Measurements from ENCODE around the gene CD59.

Gene CD59

GRCh38 chr11:33698921-33699320, 37.3 kb downstream of the CD59 start:
- FAIRE-seq (no peak), DNase-seq (ENCODE audit: insufficient read length) (no peak)
- TF ChIP-seq POLR2AphosphoS5 (IDR thresholded peaks at IDR 0.05; ENCODE audit: low read depth, low read length) (no peak), POLR2A (IDR thresholded peaks at IDR 0.05; ENCODE audit: low read depth, low read length) (no peak), TAF1 (IDR thresholded peaks at IDR 0.05; ENCODE audit: borderline replicate concordance, low read depth, low read length) (no peak)

GRCh38 chr11:33697997-33698396, 38.2 kb downstream of the CD59 start:
- TF ChIP-seq POLR2A (IDR thresholded peaks at IDR 0.05; ENCODE audit: low read depth, low read length) (no peak), POLR2AphosphoS5 (IDR thresholded peaks at IDR 0.05; ENCODE audit: low read depth, low read length) (no peak), TAF1 (IDR thresholded peaks at IDR 0.05; ENCODE audit: borderline replicate concordance, low read depth, low read length) (no peak)
- no peak for DNase-seq (ENCODE audit: insufficient read length)
- FAIRE-seq, result no peak

GRCh38 chr11:33696931-33697638, 39.1 kb downstream of the CD59 start:
- DNase-seq (ENCODE audit: insufficient read length), result no peak
- FAIRE-seq, result no peak
- TF ChIP-seq POLR2A (IDR thresholded peaks at IDR 0.05; ENCODE audit: low read depth, low read length) (no peak), TAF1 (IDR thresholded peaks at IDR 0.05; ENCODE audit: borderline replicate concordance, low read depth, low read length) (no peak), POLR2AphosphoS5 (IDR thresholded peaks at IDR 0.05; ENCODE audit: low read depth, low read length) (no peak)

GRCh38 chr11:33696411-33696810, 39.8 kb downstream of the CD59 start:
- DNase-seq (ENCODE audit: insufficient read length), result no peak
- TF ChIP-seq POLR2AphosphoS5 (IDR thresholded peaks at IDR 0.05; ENCODE audit: low read depth, low read length) (no peak), TAF1 (IDR thresholded peaks at IDR 0.05; ENCODE audit: borderline replicate concordance, low read depth, low read length) (no peak), POLR2A (IDR thresholded peaks at IDR 0.05; ENCODE audit: low read depth, low read length) (no peak)
- no peak for FAIRE-seq

- no peak for DNase-seq (ENCODE audit: insufficient read length)
- FAIRE-seq, result no peak
- no peak for TF ChIP-seq POLR2A (IDR thresholded peaks at IDR 0.05; ENCODE audit: low read depth, low read length)
Measured at GRCh38 chr11:33695051-33695566, 41.1 kb downstream of the CD59 start.

- TF ChIP-seq TAF1 (IDR thresholded peaks at IDR 0.05; ENCODE audit: borderline replicate concordance, low read depth, low read length) (no peak), POLR2AphosphoS5 (IDR thresholded peaks at IDR 0.05; ENCODE audit: low read depth, low read length) (no peak), POLR2A (IDR thresholded peaks at IDR 0.05; ENCODE audit: low read depth, low read length) (no peak)
- DNase-seq (ENCODE audit: insufficient read length) (no peak), FAIRE-seq (no peak)
Measured at GRCh38 chr11:33694346-33695050, 41.7 kb downstream of the CD59 start.

GRCh38 chr11:33692541-33692940, 43.7 kb downstream of the CD59 start:
- DNase-seq (ENCODE audit: insufficient read length) (no peak), FAIRE-seq (peak; percentile 33)
- TF ChIP-seq POLR2AphosphoS5 (IDR thresholded peaks at IDR 0.05; ENCODE audit: low read depth, low read length), result no peak
- no peak for TF ChIP-seq POLR2A (IDR thresholded peaks at IDR 0.05; ENCODE audit: low read depth, low read length)
- TF ChIP-seq TAF1 (IDR thresholded peaks at IDR 0.05; ENCODE audit: borderline replicate concordance, low read depth, low read length), result no peak

GRCh38 chr11:33692013-33692504, 44.2 kb downstream of the CD59 start:
- no peak for TF ChIP-seq POLR2AphosphoS5 (IDR thresholded peaks at IDR 0.05; ENCODE audit: low read depth, low read length)
- TF ChIP-seq TAF1 (IDR thresholded peaks at IDR 0.05; ENCODE audit: borderline replicate concordance, low read depth, low read length), result no peak
- TF ChIP-seq POLR2A (IDR thresholded peaks at IDR 0.05; ENCODE audit: low read depth, low read length), result no peak
- DNase-seq (ENCODE audit: insufficient read length) (no peak), FAIRE-seq (peak; percentile 67)

GRCh38 chr11:33691066-33691864, 45.0 kb downstream of the CD59 start:
- FAIRE-seq, result no peak
- no peak for TF ChIP-seq POLR2A (IDR thresholded peaks at IDR 0.05; ENCODE audit: low read depth, low read length)
- TF ChIP-seq TAF1 (IDR thresholded peaks at IDR 0.05; ENCODE audit: borderline replicate concordance, low read depth, low read length), result no peak
- TF ChIP-seq POLR2AphosphoS5 (IDR thresholded peaks at IDR 0.05; ENCODE audit: low read depth, low read length), result no peak
- DNase-seq (ENCODE audit: insufficient read length), result no peak

- no peak for TF ChIP-seq TAF1 (IDR thresholded peaks at IDR 0.05; ENCODE audit: borderline replicate concordance, low read depth, low read length)
- TF ChIP-seq POLR2A (IDR thresholded peaks at IDR 0.05; ENCODE audit: low read depth, low read length), result no peak
- no peak for TF ChIP-seq POLR2AphosphoS5 (IDR thresholded peaks at IDR 0.05; ENCODE audit: low read depth, low read length)
- FAIRE-seq (no peak), DNase-seq (ENCODE audit: insufficient read length) (no peak)
Measured at GRCh38 chr11:33690290-33691065, 45.7 kb downstream of the CD59 start.
